Tibial nerve (tissue), 3 donors: ENCODE results near the gene KIRREL1.

ENCODE experiments used
- POLR2A ChIP-seq, 2 donors: fragments of 450-650 bp; IDR thresholded peaks; one replicate each; pipeline ENCODE4 v1.6.1; 2017; ENCODE audit warnings: antibody characterized with exemption in 2 of 2, mild to moderate bottlenecking in 2 of 2, moderate library complexity in 2 of 2
- TF ChIP-seq, protein P1 (sequence below), 5 experiments: fragments of 200-600 bp in 3 of 5; fragments of 450-650 bp in 2 of 5; sonication (generic) in 3 of 5; IDR thresholded peaks; one replicate each; pipeline ENCODE4 v1.5.1; 2016 to 2019; ENCODE audit warnings: antibody characterized with exemption in 5 of 5, mild to moderate bottlenecking in 3 of 5, moderate library complexity in 2 of 5

GRCh38 chr1:158121604-158122254 is 128.3 kb downstream of the KIRREL1 start:
- no peak for TF ChIP-seq POLR2A (IDR thresholded peaks at IDR 0.05)
- TF ChIP-seq, protein P1, sequence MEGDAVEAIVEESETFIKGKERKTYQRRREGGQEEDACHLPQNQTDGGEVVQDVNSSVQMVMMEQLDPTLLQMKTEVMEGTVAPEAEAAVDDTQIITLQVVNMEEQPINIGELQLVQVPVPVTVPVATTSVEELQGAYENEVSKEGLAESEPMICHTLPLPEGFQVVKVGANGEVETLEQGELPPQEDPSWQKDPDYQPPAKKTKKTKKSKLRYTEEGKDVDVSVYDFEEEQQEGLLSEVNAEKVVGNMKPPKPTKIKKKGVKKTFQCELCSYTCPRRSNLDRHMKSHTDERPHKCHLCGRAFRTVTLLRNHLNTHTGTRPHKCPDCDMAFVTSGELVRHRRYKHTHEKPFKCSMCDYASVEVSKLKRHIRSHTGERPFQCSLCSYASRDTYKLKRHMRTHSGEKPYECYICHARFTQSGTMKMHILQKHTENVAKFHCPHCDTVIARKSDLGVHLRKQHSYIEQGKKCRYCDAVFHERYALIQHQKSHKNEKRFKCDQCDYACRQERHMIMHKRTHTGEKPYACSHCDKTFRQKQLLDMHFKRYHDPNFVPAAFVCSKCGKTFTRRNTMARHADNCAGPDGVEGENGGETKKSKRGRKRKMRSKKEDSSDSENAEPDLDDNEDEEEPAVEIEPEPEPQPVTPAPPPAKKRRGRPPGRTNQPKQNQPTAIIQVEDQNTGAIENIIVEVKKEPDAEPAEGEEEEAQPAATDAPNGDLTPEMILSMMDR (IDR thresholded peaks at IDR 0.05): peak; percentile 11 to 54 (median 24)
